GM19463 (cell line): ENCODE data around the gene KAT7.
"Not testable (repeated sequence)": the region's sequence is repeated elsewhere in the genome, so short reads cannot be mapped to it uniquely, and the experiment has no call there.

Experiments used
- ATAC-seq: cut with Tn5 transposase; IDR thresholded peaks from one replicate; pipeline ENCODE4 v1.9.1; 2021; ENCODE audit warnings: mild to moderate bottlenecking, moderate library complexity; ENCODE audit not compliant: unreplicated experiment

KAT7 gene

GRCh38 chr17:49788478-49789242 is at the start of gene KAT7:
KAT7 (plus strand) TSS chr17:49788681; CDS start chr17:49788835, 154 bp downstream.
- peak; percentile 91 for ATAC-seq

- peak; percentile 55 for ATAC-seq
These were observed 48.7 kb upstream of the KAT7 start for GRCh38 chr17:49739641-49740271.

- no peak for ATAC-seq
These were observed 47.3 kb upstream of the KAT7 start for GRCh38 chr17:49741009-49741691.

- no peak for ATAC-seq
These were observed 46.8 kb upstream of the KAT7 start for GRCh38 chr17:49741692-49742076.

- no peak for ATAC-seq
These were observed 46.3 kb upstream of the KAT7 start for GRCh38 chr17:49742166-49742638.

GRCh38 chr17:49745175-49746139 is 43.0 kb upstream of the KAT7 start:
- ATAC-seq = no peak

- ATAC-seq = peak; percentile 55
These were observed 41.5 kb upstream of the KAT7 start for GRCh38 chr17:49746791-49747490.

- ATAC-seq = no peak
These were observed 40.8 kb upstream of the KAT7 start for GRCh38 chr17:49747632-49748031.

GRCh38 chr17:49748223-49748622 is 40.3 kb upstream of the KAT7 start:
- ATAC-seq = no peak

GRCh38 chr17:49748791-49749190 is 39.7 kb upstream of the KAT7 start:
- ATAC-seq = peak; percentile 80

- no peak for ATAC-seq
These were observed 38.8 kb upstream of the KAT7 start for GRCh38 chr17:49749730-49750129.

GRCh38 chr17:49752508-49752907 is 36.0 kb upstream of the KAT7 start:
- no peak for ATAC-seq

- no peak for ATAC-seq
These were observed 34.5 kb upstream of the KAT7 start for GRCh38 chr17:49753959-49754391.

GRCh38 chr17:49755663-49756283 is 32.7 kb upstream of the KAT7 start:
- ATAC-seq = no peak

- no peak for ATAC-seq
These were observed 31.9 kb upstream of the KAT7 start for GRCh38 chr17:49756323-49757150.

GRCh38 chr17:49757151-49757777 is 31.2 kb upstream of the KAT7 start:
- ATAC-seq = no peak

- ATAC-seq = not testable (repeated sequence)
These were observed 29.9 kb upstream of the KAT7 start for GRCh38 chr17:49758464-49759010.

- no peak for ATAC-seq
These were observed 29.3 kb upstream of the KAT7 start for GRCh38 chr17:49759203-49759602.
